Esophagus (tissue), 2 donors: ENCODE measurements around the gene AOPEP. TPM values are rescaled to one million over a fixed set of nuclear protein-coding genes. Genes with fewer than 3 reads are reported as not detected.

Experiments used
- H3K27ac ChIP-seq, 2 donors: one replicate each; pipeline ENCODE4 v1.5.1; 2013; ENCODE audit warnings: low read depth in 2 of 2, mild to moderate bottlenecking in 2 of 2, inconsistent platforms in 1 of 2, low read length in 1 of 2, moderate library complexity in 1 of 2
- H3K27me3 ChIP-seq, 2 donors: one replicate each; pipeline ENCODE4 v1.6.1; 2013; ENCODE audit warnings: low read length in 2 of 2, control low read depth in 1 of 2, mild to moderate bottlenecking in 1 of 2; ENCODE audit not compliant: insufficient read depth in 2 of 2, control insufficient read depth in 1 of 2
- H3K36me3 ChIP-seq, 2 donors: one replicate each; pipeline ENCODE4 v1.6.1; 2013; ENCODE audit warnings: low read length in 1 of 2; ENCODE audit not compliant: control insufficient read depth in 2 of 2, insufficient read depth in 2 of 2
- H3K4me1 ChIP-seq, 2 donors: one replicate each; pipeline ENCODE4 v1.6.1; 2013; ENCODE audit warnings: low read length in 1 of 2; ENCODE audit not compliant: control insufficient read depth in 2 of 2, insufficient read depth in 2 of 2
- H3K4me3 ChIP-seq, 2 donors: one replicate each; pipeline ENCODE4 v1.5.1; 2013; ENCODE audit warnings: low read length in 2 of 2, mild to moderate bottlenecking in 2 of 2, low read depth in 1 of 2, moderate library complexity in 1 of 2
- H3K9me3 ChIP-seq, 2 donors: one replicate each; pipeline ENCODE4 v1.6.1; 2013; ENCODE audit warnings: mild to moderate bottlenecking in 2 of 2, low read depth in 1 of 2, low read length in 1 of 2, moderate library complexity in 1 of 2; ENCODE audit not compliant: control insufficient read depth in 2 of 2, insufficient read depth in 1 of 2
- WGBS, 2 donors: extraction: QIAGEN DNeasy Blood & Tissue Kit; methylation state at CpG; one replicate each; pipeline ENCODE4 v1.1.7; 2013; 5-methylcytosine and 5-hydroxymethylcytosine counted together
- polyA plus RNA-seq, 2 donors: library from polyadenylated mRNA; stranded (reverse); fragments of 200-250 nt; gene quantifications; one replicate each; pipeline ENCODE4 v1.2.3, GENCODE V29; 2013
- donor health status: healthy with polysubstance abuse.
- donor health status: Bipolar disorder and iron deficiency.

AOPEP gene
- polyA plus RNA-seq, 2 donors = 99.6 to 111 TPM

- 38 to 41% methylated on average over 1 of the region's 1 CpG for WGBS, 2 donors
- H3K4me3 ChIP-seq = no peak overlapping the region
- H3K9me3 ChIP-seq = no peaks in the 10 kb centered on the region
- H3K36me3 ChIP-seq = peaks cover under 1 to 22% of the 10 kb centered on the region in 2 donors
- H3K4me1 ChIP-seq = peaks cover 15 to 26% of the 10 kb centered on the region in 2 donors
- no peaks in the 10 kb centered on the region for H3K27me3 ChIP-seq
- H3K27ac ChIP-seq = peak overlapping the region; percentile 76 to 86
Measured at GRCh38 chr9:95076696-95077052, 350.2 kb downstream of the AOPEP start.

DNA sequence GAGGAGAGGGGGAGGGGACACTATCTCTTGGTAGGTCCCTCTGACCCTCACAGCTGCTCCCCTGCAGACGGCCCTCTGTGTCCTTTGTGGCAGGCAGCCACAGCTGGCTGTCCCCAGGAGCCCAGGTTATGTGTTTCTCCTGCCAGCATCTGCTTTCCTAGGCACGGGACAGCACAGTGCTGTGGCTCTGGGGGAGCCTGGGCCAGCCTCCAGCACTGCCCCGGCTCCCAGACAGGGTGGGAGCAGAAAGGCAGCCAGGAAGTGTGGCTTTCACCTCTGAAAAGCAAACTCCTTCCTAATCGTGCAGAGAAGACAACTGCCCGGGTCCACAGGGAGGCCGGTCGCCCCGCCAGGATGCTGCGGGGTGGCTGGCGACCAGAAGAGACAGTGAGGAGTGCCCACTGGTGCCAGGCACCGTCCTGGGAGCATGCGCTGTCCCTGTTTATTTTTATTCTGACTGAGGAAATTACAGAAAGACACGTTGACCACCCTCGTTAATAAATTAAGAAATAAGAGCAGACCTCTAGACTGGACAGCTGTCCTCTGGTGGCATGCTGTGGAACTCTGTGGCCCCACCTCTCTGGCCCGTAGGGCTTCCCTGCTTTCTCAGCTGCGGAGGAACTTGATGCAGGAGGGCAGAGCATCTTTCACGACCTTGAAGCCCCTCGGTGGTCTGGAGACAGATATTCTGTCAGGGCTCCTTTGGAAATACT, 350.7 kb downstream of the AOPEP start:
- Histone ChIP-seq H3K4me3 (no peak overlapping the region), H3K27ac (peak overlapping the region; percentile 76 to 86), H3K9me3 (no peaks in the 10 kb centered on the region), H3K36me3 (peaks cover 6 to 27% of the 10 kb centered on the region in 2 donors), H3K27me3 (no peaks in the 10 kb centered on the region), H3K4me1 (peaks cover 15 to 31% of the 10 kb centered on the region in 2 donors)
- 30 to 41% methylated on average over 18 of the region's 18 CpGs for WGBS, 2 donors

DNA sequence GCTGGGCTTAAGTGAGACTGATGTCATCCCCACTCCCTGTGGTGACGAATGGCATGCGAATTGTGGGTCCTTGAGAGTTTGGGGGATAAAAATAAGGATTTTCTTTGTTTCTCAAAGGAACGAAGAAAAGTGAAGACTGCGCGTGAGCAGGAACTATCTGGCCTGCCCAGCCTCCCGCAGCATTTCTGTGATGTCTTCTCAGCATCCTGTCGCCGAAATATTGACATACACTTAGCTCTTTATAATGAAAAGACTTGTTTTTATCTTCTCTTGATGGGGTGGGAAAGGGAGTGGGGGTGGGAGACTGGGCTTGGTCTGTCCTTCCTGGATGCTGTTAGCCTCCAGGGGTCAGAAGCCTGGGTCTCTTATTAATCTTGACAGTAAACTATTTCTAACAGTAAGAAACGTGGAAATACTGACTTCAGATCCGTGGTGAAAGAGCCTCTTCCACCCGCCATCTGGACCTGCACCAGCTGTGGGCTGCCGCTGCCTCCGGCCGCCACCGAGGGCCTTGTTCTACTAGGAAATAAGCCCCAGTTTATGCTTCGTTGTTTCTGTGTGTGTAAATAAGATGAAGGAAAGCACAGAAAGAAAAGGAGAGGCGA, 351.4 kb downstream of the AOPEP start:
- H3K36me3 ChIP-seq = peaks cover 7 to 33% of the 10 kb centered on the region in 2 donors
- H3K27ac ChIP-seq = peak overlapping the region; percentile 76 to 86
- 31 to 44% methylated on average over 17 of the region's 17 CpGs for WGBS, 2 donors
- H3K9me3 ChIP-seq = no peaks in the 10 kb centered on the region
- no peaks in the 10 kb centered on the region for H3K27me3 ChIP-seq
- no peak overlapping the region for H3K4me3 ChIP-seq
- H3K4me1 ChIP-seq = peaks cover 14 to 34% of the 10 kb centered on the region in 2 donors

DNA sequence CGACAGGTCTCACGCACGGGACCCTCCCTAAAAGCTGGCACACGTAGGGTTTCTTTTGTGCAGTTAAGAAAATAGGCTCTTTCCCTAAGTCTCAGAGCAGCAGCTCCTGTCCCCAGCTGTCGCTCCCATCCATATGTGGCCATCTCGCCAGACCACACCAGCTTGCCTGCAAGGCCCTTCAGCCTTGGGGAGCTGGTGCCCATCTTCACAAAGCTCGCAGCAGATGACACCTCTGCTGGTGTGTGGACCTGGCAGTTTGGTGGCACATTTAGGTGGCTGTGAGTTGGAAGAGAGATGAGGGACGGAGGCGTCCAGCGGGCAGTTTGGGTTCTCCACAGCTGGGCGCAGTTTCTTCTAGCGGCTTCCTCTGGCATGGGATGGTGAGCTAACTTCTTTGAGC, 352.0 kb downstream of the AOPEP start:
- H3K27ac ChIP-seq = peak overlapping the region; percentile 76 to 86
- peaks cover 16 to 37% of the 10 kb centered on the region in 2 donors for H3K4me1 ChIP-seq
- peaks cover 0 to 3% of the 10 kb centered on the region in 2 donors for H3K9me3 ChIP-seq
- peaks cover 7 to 40% of the 10 kb centered on the region in 2 donors for H3K36me3 ChIP-seq
- H3K27me3 ChIP-seq = no peaks in the 10 kb centered on the region
- no peak overlapping the region for H3K4me3 ChIP-seq
- 40 to 49% methylated on average over 12 of the region's 12 CpGs for WGBS, 2 donors

DNA sequence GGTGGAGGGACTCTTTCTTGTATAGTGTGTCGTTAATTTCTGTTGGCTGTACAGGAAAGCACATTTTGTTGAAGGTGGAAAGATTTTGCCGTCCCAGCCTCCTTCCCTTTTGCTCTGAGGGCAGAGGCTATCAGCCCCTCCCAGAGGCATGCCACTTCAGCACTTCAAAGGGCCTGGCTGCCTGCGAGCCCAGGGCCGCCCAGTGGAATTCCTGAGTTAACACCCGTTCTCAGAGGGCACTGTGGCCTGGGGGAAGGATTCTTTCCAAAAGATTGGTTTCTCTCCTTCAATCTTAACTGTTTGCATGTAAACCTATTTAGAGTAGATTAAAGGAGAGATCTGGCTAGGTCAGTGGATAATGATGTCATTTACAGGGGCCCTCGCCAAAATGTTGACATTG, 352.4 kb downstream of the AOPEP start:
- no peak overlapping the region for H3K4me3 ChIP-seq

GRCh38 chr9:95079461-95079860, 353.0 kb downstream of the AOPEP start:
- H3K27ac ChIP-seq = peak overlapping the region; percentile 75 to 86
- 48 to 66% methylated on average over 10 of the region's 10 CpGs for WGBS, 2 donors
- no peaks in the 10 kb centered on the region for H3K27me3 ChIP-seq
- no peak overlapping the region for H3K4me3 ChIP-seq
- peaks cover 0 to 3% of the 10 kb centered on the region in 2 donors for H3K9me3 ChIP-seq
- peaks cover 7 to 41% of the 10 kb centered on the region in 2 donors for H3K36me3 ChIP-seq
- peaks cover 16 to 34% of the 10 kb centered on the region in 2 donors for H3K4me1 ChIP-seq

More for the DNA sequence above, 352.4 kb downstream of the AOPEP start:
- 22 to 25% methylated on average over 6 of the region's 6 CpGs for WGBS, 2 donors
- Histone ChIP-seq H3K9me3 (peaks cover 0 to 3% of the 10 kb centered on the region in 2 donors), H3K36me3 (peaks cover 7 to 41% of the 10 kb centered on the region in 2 donors), H3K4me1 (peaks cover 16 to 36% of the 10 kb centered on the region in 2 donors), H3K27me3 (no peaks in the 10 kb centered on the region), H3K27ac (peak overlapping the region; percentile 76 to 86)

GRCh38 chr9:95080961-95081647, 354.6 kb downstream of the AOPEP start:
- Histone ChIP-seq H3K4me1 (peaks cover 19 to 39% of the 10 kb centered on the region in 2 donors), H3K36me3 (peaks cover 7 to 45% of the 10 kb centered on the region in 2 donors), H3K9me3 (peaks cover 0 to 3% of the 10 kb centered on the region in 2 donors), H3K4me3 (no peak overlapping the region), H3K27ac (peak overlapping the region; percentile 73 to 88), H3K27me3 (no peaks in the 10 kb centered on the region)
- whole genome bisulfite sequencing, 2 donors = 46 to 64% methylated on average over 20 of the region's 20 CpGs

- WGBS, 2 donors = 49 to 75% methylated on average over 19 of the region's 19 CpGs
- H3K36me3 ChIP-seq = peaks cover 7 to 50% of the 10 kb centered on the region in 2 donors
- H3K9me3 ChIP-seq = peaks cover 0 to 3% of the 10 kb centered on the region in 2 donors
- peak overlapping the region; percentile 73 to 84 for H3K27ac ChIP-seq
- H3K27me3 ChIP-seq = no peaks in the 10 kb centered on the region
- H3K4me1 ChIP-seq = peaks cover 16 to 40% of the 10 kb centered on the region in 2 donors
- no peak overlapping the region for H3K4me3 ChIP-seq
Measured at GRCh38 chr9:95081998-95082397, 355.5 kb downstream of the AOPEP start.

- peaks cover 0 to 3% of the 10 kb centered on the region in 2 donors for H3K9me3 ChIP-seq
- H3K27ac ChIP-seq = peak overlapping the region; percentile 73 to 84
- 47 to 53% methylated on average over 18 of the region's 18 CpGs for WGBS, 2 donors
- H3K4me1 ChIP-seq = peaks cover 11 to 39% of the 10 kb centered on the region in 2 donors
- H3K4me3 ChIP-seq = no peak overlapping the region
- H3K36me3 ChIP-seq = peaks cover 7 to 47% of the 10 kb centered on the region in 2 donors
- no peaks in the 10 kb centered on the region for H3K27me3 ChIP-seq
Measured at GRCh38 chr9:95082401-95083084, 356.0 kb downstream of the AOPEP start.
